SK-N-SH (cell line): Measurements from ENCODE around the gene GLIS2. TPM values are rescaled to one million over a fixed set of nuclear protein-coding genes. Genes with fewer than 3 reads are reported as not detected.

ENCODE experiments used
- CTCF ChIA-PET: fragments of 300-600, 350-600 bp; formaldehyde crosslinking; extraction: SDS; loops from one replicate; lab custom pipeline; 2021; lab: Yijun Ruan, JAX
- POLR2A ChIA-PET: fragments of 350-600 bp; sonication (Branson Sonifier 250); formaldehyde crosslinking; extraction: SDS; loops from one replicate; lab custom pipeline; 2020; ENCODE audit warnings: antibody characterized with exemption, inconsistent platforms; lab: Yijun Ruan, JAX
- DNase-seq: peaks from one replicate; pipeline ENCODE4 v3.0.0; 2012
- H2AFZ ChIP-seq: fragments of 200-600 bp; sonication (generic); 2 replicates; pipeline ENCODE4 v1.8.1; 2016; ENCODE audit warnings: antibody characterized with exemption, mild to moderate bottlenecking, low read depth
- H3F3A ChIP-seq: fragments of 200-600 bp; sonication (generic); replicated peaks from 2 replicates; pipeline ENCODE3; 2016; ENCODE audit warnings: antibody characterized with exemption, mild to moderate bottlenecking; ENCODE audit not compliant: insufficient read depth
- H3K27ac ChIP-seq, 2 experiments: fragments of 200-500 bp in 1 of 2; fragments of 200-600 bp in 1 of 2; sonication (Bioruptor generic) in 1 of 2; sonication (generic), shearing (Covaris generic) in 1 of 2; 2 replicates each; pipeline versions ENCODE4 v1.5.1 to v1.6.1; 2014 to 2016; ENCODE audit warnings: low read depth in 2 of 2, inconsistent platforms in 1 of 2, low read length in 1 of 2, mild to moderate bottlenecking in 1 of 2, mixed read lengths in 1 of 2
- H3K27me3 ChIP-seq: fragments of 200-600 bp; sonication (generic), shearing (Covaris generic); 2 replicates; pipeline ENCODE4 v1.6.1; 2016; ENCODE audit warnings: mixed run types; ENCODE audit not compliant: insufficient read depth
- H3K36me3 ChIP-seq, 2 experiments: fragments of 200-500 bp in 1 of 2; fragments of 200-600 bp in 1 of 2; sonication (Bioruptor generic) in 1 of 2; sonication (generic) in 1 of 2; replicated peaks in 1 of 2; 2 replicates each; pipeline versions ENCODE3 to v1.5.1; 2014 to 2016; ENCODE audit warnings: low read length in 1 of 2, mild to moderate bottlenecking in 1 of 2; ENCODE audit not compliant: insufficient read depth in 2 of 2, control insufficient read depth in 1 of 2
- H3K4me1 ChIP-seq, 2 experiments: fragments of 200-500 bp in 1 of 2; fragments of 200-600 bp in 1 of 2; sonication (Bioruptor generic) in 1 of 2; sonication (generic), shearing (Covaris generic) in 1 of 2; 2 replicates each; pipeline versions ENCODE4 v1.5.1 to v1.6.1; 2014 to 2016; ENCODE audit warnings: low read depth in 1 of 2, low read length in 1 of 2, mixed run types in 1 of 2; ENCODE audit not compliant: insufficient read depth in 2 of 2, control insufficient read depth in 1 of 2
- H3K4me2 ChIP-seq: fragments of 200-600 bp; sonication (generic), shearing (Covaris generic); 2 replicates; pipeline ENCODE4 v1.6.1; 2017; ENCODE audit warnings: mixed run types
- H3K4me3 ChIP-seq, 2 experiments: fragments of 200-500 bp in 1 of 2; fragments of 200-600 bp in 1 of 2; sonication (Bioruptor generic) in 1 of 2; sonication (generic), shearing (Covaris generic) in 1 of 2; 2 replicates each; pipeline versions ENCODE4 v1.5.1 to v1.8.1; 2014 to 2016; ENCODE audit warnings: low read depth in 2 of 2, inconsistent platforms in 1 of 2, low read length in 1 of 2, mild to moderate bottlenecking in 1 of 2, mixed read lengths in 1 of 2, moderate library complexity in 1 of 2
- H3K79me2 ChIP-seq: fragments of 200-600 bp; sonication (generic); 2 replicates; pipeline ENCODE4 v1.8.1; 2017; ENCODE audit warnings: mild to moderate bottlenecking; ENCODE audit not compliant: insufficient read depth
- H3K9ac ChIP-seq: fragments of 200-600 bp; sonication (generic); 2 replicates; pipeline ENCODE4 v1.6.1; 2017; ENCODE audit warnings: mixed run types
- H3K9me2 ChIP-seq: fragments of 200-600 bp; sonication (generic); 2 replicates; pipeline ENCODE4 v1.6.1; 2017; ENCODE audit warnings: mixed run types
- H3K9me3 ChIP-seq: fragments of 200-600 bp; sonication (generic); 2 replicates; pipeline ENCODE4 v1.6.1; 2017; ENCODE audit warnings: mixed run types, mild to moderate bottlenecking, moderate library complexity
- H4K20me1 ChIP-seq: fragments of 200-600 bp; sonication (generic); 2 replicates; pipeline ENCODE4 v1.6.1; 2017; ENCODE audit warnings: mild to moderate bottlenecking, mixed run types; ENCODE audit not compliant: insufficient read depth
- ELF1 ChIP-seq: IDR thresholded peaks from 2 replicates; pipeline ENCODE4 v1.4.0; 2012
- EP300 ChIP-seq, 2 experiments: IDR thresholded peaks; 2 replicates each; pipeline versions ENCODE4 v1.4.0 to v1.6.1; 2012; ENCODE audit warnings: borderline replicate concordance in 1 of 2, low read depth in 1 of 2, low read length in 1 of 2
- EZH2phosphoT487 ChIP-seq: fragments of 200-600 bp; sonication (generic); IDR thresholded peaks from 2 replicates; pipeline ENCODE4 v1.6.1; 2017; ENCODE audit warnings: low read depth, mixed run types, mild to moderate bottlenecking, antibody characterized with exemption, moderate library complexity, borderline replicate concordance
- FOXM1 ChIP-seq: IDR thresholded peaks from 2 replicates; pipeline ENCODE4 v1.4.0; 2012; ENCODE audit warnings: low read depth, mild to moderate bottlenecking
- JUND ChIP-seq: IDR thresholded peaks from 2 replicates; pipeline ENCODE4 v1.4.0; 2012
- NFIC ChIP-seq: IDR thresholded peaks from 2 replicates; pipeline ENCODE4 v1.4.0; 2012; ENCODE audit warnings: borderline replicate concordance
- NRF1 ChIP-seq: IDR thresholded peaks from 2 replicates; pipeline ENCODE4 v1.6.1; 2012; ENCODE audit warnings: low read depth, mild to moderate bottlenecking, low read length
- POLR2AphosphoS5 ChIP-seq: IDR thresholded peaks from 2 replicates; pipeline ENCODE4 v1.6.1; 2012; ENCODE audit warnings: low read depth, low read length
- RCOR1 ChIP-seq: fragments of 150-350 bp; IDR thresholded peaks from 2 replicates; pipeline ENCODE4 v1.6.1; 2017; ENCODE audit warnings: antibody characterized with exemption, low read length
- RXRA ChIP-seq: IDR thresholded peaks from 2 replicates; pipeline ENCODE4 v1.4.0; 2012; ENCODE audit warnings: low read depth, mild to moderate bottlenecking, borderline replicate concordance
- SMC3 ChIP-seq: IDR thresholded peaks from 2 replicates; pipeline ENCODE4 v1.6.1; 2012; ENCODE audit warnings: low read depth, low read length, improper control_type of control experiment
- TCF12 ChIP-seq: IDR thresholded peaks from 2 replicates; pipeline ENCODE4 v1.4.0; 2012
- WGBS: methylation state at CpG from one replicate; pipeline ENCODE4 v1.1.6; 2017; ENCODE audit warnings: low lambda C conversion rate; 5-methylcytosine and 5-hydroxymethylcytosine counted together
- polyA plus RNA-seq, 3 experiments: library from polyadenylated mRNA; depleted of rRNA; stranded (reverse); fragments of >200 nt; gene quantifications; 2 replicates each; pipeline ENCODE4 v1.2.3, GENCODE V29; 2012
- TF ChIP-seq, protein P1 (sequence below): fragments of 200-600 bp; sonication (generic); IDR thresholded peaks from 2 replicates; pipeline ENCODE4 v1.6.1; 2017; ENCODE audit warnings: antibody characterized with exemption, mild to moderate bottlenecking, moderate library complexity
- TF ChIP-seq, protein P2 (sequence below): IDR thresholded peaks from 2 replicates; pipeline ENCODE4 v1.4.0; 2012; ENCODE audit warnings: low read depth, borderline replicate concordance
- TF ChIP-seq, protein P3 (sequence below): IDR thresholded peaks from 2 replicates; pipeline ENCODE4 v1.6.1; 2012; ENCODE audit warnings: mild to moderate bottlenecking, low read depth, low read length, moderate library complexity

GLIS2 gene
- polyA plus RNA-seq, 1 of the 3 experiments (the other 2 are of a cell fraction) = 6.5 TPM

DNA sequence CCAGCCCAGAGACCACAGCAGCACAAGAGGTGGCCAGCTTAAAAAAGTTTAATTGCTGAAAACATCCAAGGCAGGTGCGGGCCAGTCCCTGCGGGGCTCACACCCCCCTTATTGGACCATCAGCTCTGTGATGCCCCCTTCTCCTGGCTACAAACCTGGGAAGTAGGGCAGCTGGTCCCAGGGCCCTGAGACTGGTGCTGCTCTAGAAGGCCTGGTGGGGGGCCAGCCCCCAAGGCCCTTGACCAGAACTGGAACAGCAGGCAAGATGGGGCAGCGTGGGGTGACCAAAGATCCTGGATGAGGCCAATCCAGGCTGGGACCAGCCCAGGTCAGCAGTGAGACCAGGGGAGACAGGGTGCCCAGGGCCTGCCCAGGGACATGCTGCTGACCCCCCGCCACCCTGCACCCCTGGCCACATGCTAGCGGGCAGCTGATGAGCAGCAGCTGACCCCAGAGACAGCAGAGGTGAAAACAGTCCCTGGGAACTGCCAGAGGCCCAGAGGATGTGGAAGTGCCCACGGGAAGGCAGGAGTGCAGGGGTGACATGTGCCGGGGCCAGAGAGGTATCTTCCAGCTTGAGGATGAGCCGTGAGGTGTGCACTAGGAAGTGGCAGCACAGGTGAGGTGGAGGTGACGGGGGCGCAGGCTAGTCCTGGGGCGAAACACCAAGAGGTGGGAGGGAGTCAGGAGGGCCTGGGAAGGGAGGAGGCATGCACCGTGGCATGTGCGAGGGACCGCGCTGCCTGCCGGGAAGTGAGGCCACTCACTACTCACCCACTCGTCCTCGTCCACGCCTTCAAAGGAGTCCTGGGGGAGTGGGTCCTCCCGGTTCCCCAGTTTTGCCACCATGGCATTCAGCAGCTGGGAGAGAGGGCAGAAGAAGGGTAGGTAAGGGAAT is 38.9 kb downstream of the GLIS2 start:
- Histone ChIP-seq H3F3A (peaks cover 25% of the 10 kb centered on the region), H3K9me2 (no peaks in the 10 kb centered on the region), H3K27ac (no peak overlapping the region)
- CTCF ChIA-PET = interaction anchor here (0.9 to 13.0 kb wide), 4 partner anchors 48 to 154 kb away, joined by 3 to 205 read pairs (median 3); no protein-coding TSS in a partner anchor
- TF ChIP-seq NFIC (no peak), ELF1 (no peak), NRF1 (no peak), FOXM1 (no peak), POLR2AphosphoS5 (no peak), EP300 (IDR thresholded peaks at IDR 0.05; ENCODE audit: borderline replicate concordance in 1 of 2, low read depth in 1 of 2, low read length in 1 of 2) (no peak), EZH2phosphoT487 (no peak), SMC3 (no peak), RXRA (no peak), RCOR1 (no peak), JUND (no peak), TCF12 (no peak)
- TF ChIP-seq, protein P1, sequence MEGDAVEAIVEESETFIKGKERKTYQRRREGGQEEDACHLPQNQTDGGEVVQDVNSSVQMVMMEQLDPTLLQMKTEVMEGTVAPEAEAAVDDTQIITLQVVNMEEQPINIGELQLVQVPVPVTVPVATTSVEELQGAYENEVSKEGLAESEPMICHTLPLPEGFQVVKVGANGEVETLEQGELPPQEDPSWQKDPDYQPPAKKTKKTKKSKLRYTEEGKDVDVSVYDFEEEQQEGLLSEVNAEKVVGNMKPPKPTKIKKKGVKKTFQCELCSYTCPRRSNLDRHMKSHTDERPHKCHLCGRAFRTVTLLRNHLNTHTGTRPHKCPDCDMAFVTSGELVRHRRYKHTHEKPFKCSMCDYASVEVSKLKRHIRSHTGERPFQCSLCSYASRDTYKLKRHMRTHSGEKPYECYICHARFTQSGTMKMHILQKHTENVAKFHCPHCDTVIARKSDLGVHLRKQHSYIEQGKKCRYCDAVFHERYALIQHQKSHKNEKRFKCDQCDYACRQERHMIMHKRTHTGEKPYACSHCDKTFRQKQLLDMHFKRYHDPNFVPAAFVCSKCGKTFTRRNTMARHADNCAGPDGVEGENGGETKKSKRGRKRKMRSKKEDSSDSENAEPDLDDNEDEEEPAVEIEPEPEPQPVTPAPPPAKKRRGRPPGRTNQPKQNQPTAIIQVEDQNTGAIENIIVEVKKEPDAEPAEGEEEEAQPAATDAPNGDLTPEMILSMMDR = no peak
- TF ChIP-seq, protein P2, sequence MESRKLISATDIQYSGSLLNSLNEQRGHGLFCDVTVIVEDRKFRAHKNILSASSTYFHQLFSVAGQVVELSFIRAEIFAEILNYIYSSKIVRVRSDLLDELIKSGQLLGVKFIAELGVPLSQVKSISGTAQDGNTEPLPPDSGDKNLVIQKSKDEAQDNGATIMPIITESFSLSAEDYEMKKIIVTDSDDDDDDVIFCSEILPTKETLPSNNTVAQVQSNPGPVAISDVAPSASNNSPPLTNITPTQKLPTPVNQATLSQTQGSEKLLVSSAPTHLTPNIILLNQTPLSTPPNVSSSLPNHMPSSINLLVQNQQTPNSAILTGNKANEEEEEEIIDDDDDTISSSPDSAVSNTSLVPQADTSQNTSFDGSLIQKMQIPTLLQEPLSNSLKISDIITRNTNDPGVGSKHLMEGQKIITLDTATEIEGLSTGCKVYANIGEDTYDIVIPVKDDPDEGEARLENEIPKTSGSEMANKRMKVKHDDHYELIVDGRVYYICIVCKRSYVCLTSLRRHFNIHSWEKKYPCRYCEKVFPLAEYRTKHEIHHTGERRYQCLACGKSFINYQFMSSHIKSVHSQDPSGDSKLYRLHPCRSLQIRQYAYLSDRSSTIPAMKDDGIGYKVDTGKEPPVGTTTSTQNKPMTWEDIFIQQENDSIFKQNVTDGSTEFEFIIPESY = no peak
- TF ChIP-seq, protein P3, sequence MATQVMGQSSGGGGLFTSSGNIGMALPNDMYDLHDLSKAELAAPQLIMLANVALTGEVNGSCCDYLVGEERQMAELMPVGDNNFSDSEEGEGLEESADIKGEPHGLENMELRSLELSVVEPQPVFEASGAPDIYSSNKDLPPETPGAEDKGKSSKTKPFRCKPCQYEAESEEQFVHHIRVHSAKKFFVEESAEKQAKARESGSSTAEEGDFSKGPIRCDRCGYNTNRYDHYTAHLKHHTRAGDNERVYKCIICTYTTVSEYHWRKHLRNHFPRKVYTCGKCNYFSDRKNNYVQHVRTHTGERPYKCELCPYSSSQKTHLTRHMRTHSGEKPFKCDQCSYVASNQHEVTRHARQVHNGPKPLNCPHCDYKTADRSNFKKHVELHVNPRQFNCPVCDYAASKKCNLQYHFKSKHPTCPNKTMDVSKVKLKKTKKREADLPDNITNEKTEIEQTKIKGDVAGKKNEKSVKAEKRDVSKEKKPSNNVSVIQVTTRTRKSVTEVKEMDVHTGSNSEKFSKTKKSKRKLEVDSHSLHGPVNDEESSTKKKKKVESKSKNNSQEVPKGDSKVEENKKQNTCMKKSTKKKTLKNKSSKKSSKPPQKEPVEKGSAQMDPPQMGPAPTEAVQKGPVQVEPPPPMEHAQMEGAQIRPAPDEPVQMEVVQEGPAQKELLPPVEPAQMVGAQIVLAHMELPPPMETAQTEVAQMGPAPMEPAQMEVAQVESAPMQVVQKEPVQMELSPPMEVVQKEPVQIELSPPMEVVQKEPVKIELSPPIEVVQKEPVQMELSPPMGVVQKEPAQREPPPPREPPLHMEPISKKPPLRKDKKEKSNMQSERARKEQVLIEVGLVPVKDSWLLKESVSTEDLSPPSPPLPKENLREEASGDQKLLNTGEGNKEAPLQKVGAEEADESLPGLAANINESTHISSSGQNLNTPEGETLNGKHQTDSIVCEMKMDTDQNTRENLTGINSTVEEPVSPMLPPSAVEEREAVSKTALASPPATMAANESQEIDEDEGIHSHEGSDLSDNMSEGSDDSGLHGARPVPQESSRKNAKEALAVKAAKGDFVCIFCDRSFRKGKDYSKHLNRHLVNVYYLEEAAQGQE = no peak
- TF ChIP-seq, all 33 proteins: peak for 0
- H3K4me2 ChIP-seq = no peak overlapping the region
- no peak for DNase-seq
- WGBS = 95% methylated on average over 16 of the region's 20 CpGs
- H2AFZ ChIP-seq = no peak overlapping the region
- no peaks in the 10 kb centered on the region for H3K27me3 ChIP-seq
- H3K36me3 ChIP-seq = peaks cover 0 to 2% of the 10 kb centered on the region in 2 experiments
- H3K4me1 ChIP-seq = peaks cover 6 to 10% of the 10 kb centered on the region in 2 experiments; a peak in 3 of 4 replicates
- POLR2A ChIA-PET = no interaction called here
- H3K4me3 ChIP-seq = no peak overlapping the region
- H3K79me2 ChIP-seq = peaks cover 13% of the 10 kb centered on the region
- peaks cover 3% of the 10 kb centered on the region; the same call in 1 of the 2 replicates for H4K20me1 ChIP-seq
- no peaks in the 10 kb centered on the region for H3K9me3 ChIP-seq
- no peak overlapping the region for H3K9ac ChIP-seq
